Tibial nerve (tissue), 4 donors: ENCODE results near the gene NUCKS1.

Experiments used
- EP300 ChIP-seq, 2 donors: sonication (generic); formaldehyde crosslinking; IDR thresholded peaks; one replicate each; pipeline ENCODE4 v1.6.1; 2017; ENCODE audit warnings: antibody characterized with exemption in 2 of 2, mild to moderate bottlenecking in 1 of 2
- POLR2A ChIP-seq, 2 donors: fragments of 450-650 bp; IDR thresholded peaks; one replicate each; pipeline ENCODE4 v1.6.1; 2017; ENCODE audit warnings: antibody characterized with exemption in 2 of 2, mild to moderate bottlenecking in 2 of 2, moderate library complexity in 2 of 2
- TF ChIP-seq, protein P1 (sequence below), 5 experiments: fragments of 200-600 bp in 3 of 5; fragments of 450-650 bp in 2 of 5; sonication (generic) in 3 of 5; IDR thresholded peaks; one replicate each; pipeline ENCODE4 v1.5.1; 2016 to 2019; ENCODE audit warnings: antibody characterized with exemption in 5 of 5, mild to moderate bottlenecking in 3 of 5, moderate library complexity in 2 of 5

DNA sequence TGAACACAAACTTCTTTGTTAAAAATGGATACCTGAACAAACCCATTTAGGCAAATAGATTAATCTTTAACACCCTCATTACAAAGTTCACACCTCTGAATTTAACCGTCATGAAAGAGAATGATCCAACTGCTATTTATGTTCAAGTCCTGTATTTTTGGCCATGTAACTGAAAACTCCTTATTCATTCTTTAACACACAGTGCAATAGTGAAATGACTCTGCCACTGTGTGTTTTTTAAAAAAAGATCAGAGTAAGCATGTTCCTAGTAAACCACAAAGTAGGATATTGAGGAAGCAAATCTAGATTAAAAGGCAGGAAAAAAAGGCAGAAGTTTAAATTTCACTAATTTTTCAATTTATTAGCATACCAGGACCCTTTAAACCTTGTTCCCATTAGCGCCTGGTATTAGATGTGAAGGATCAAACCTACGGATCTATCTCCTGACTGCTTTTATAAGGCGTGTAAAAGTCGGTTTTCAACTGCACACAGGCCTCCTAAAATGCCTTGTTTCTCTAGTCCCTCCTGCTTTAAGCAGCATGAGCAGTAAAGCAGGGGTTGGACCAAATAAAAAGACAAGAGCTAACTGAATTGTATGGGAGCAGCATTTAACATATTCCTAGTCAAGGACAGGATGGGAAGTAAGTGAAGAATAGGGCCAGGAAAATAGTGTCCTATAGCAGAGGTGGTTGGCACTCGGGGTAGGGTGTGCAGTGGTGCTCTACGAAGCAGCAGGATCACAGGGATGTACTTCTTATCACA is 33.4 kb downstream of the NUCKS1 start:
- TF ChIP-seq, protein P1, sequence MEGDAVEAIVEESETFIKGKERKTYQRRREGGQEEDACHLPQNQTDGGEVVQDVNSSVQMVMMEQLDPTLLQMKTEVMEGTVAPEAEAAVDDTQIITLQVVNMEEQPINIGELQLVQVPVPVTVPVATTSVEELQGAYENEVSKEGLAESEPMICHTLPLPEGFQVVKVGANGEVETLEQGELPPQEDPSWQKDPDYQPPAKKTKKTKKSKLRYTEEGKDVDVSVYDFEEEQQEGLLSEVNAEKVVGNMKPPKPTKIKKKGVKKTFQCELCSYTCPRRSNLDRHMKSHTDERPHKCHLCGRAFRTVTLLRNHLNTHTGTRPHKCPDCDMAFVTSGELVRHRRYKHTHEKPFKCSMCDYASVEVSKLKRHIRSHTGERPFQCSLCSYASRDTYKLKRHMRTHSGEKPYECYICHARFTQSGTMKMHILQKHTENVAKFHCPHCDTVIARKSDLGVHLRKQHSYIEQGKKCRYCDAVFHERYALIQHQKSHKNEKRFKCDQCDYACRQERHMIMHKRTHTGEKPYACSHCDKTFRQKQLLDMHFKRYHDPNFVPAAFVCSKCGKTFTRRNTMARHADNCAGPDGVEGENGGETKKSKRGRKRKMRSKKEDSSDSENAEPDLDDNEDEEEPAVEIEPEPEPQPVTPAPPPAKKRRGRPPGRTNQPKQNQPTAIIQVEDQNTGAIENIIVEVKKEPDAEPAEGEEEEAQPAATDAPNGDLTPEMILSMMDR (IDR thresholded peaks at IDR 0.05): no peak
- TF ChIP-seq POLR2A (IDR thresholded peaks at IDR 0.05) (no peak), EP300 (IDR thresholded peaks at IDR 0.05) (no peak)
